Hepatocyte (in vitro differentiated cells): Measurements from ENCODE around the gene RASSF7. TPM values are rescaled to one million over a fixed set of nuclear protein-coding genes. Genes with fewer than 3 reads are reported as not detected.
A peak's percentile ranks its signal among the peaks of the same experiment; 100 is the strongest.

ENCODE experiments used
- DNase-seq: peaks from one replicate; pipeline ENCODE4 v3.0.0-alpha.2; 2016; ENCODE audit warnings: low spot score
- H2AFZ ChIP-seq: fragments of 200-600 bp; sonication (generic); 2 replicates; pipeline ENCODE4 v1.6.0; 2016; ENCODE audit warnings: antibody characterized with exemption, mild to moderate bottlenecking
- H3K27ac ChIP-seq: fragments of 200-600 bp; sonication (generic); 2 replicates; pipeline ENCODE4 v1.5.1; 2016; ENCODE audit warnings: mild to moderate bottlenecking
- H3K27me3 ChIP-seq: fragments of 200-600 bp; sonication (generic); 2 replicates; pipeline ENCODE4 v1.6.1; 2016
- H3K36me3 ChIP-seq: fragments of 200-600 bp; sonication (generic); replicated peaks from 2 replicates; pipeline ENCODE4 v1.5.1; 2016; ENCODE audit warnings: low read depth; ENCODE audit not compliant: insufficient read depth
- H3K4me1 ChIP-seq: fragments of 200-600 bp; sonication (generic); 2 replicates; pipeline ENCODE4 v1.5.1; 2016; ENCODE audit warnings: mild to moderate bottlenecking, moderate library complexity; ENCODE audit not compliant: insufficient read depth
- H3K4me2 ChIP-seq: fragments of 200-600 bp; sonication (generic); 2 replicates; pipeline ENCODE4 v1.6.0; 2016
- H3K4me3 ChIP-seq: fragments of 200-600 bp; sonication (generic); 2 replicates; pipeline ENCODE4 v1.5.1; 2016; ENCODE audit warnings: mild to moderate bottlenecking
- H3K79me2 ChIP-seq: fragments of 200-600 bp; sonication (generic); 2 replicates; pipeline ENCODE4 v1.6.0; 2017; ENCODE audit warnings: mild to moderate bottlenecking
- H3K9me2 ChIP-seq: fragments of 200-600 bp; sonication (generic); replicated peaks from 2 replicates; pipeline ENCODE4 v1.6.0; 2017; ENCODE audit warnings: mild to moderate bottlenecking; ENCODE audit not compliant: insufficient read depth
- H3K9me3 ChIP-seq: fragments of 200-600 bp; sonication (generic); 2 replicates; pipeline ENCODE4 v1.5.1; 2016; ENCODE audit warnings: low read depth, mild to moderate bottlenecking
- H4K20me1 ChIP-seq: fragments of 200-600 bp; sonication (generic); 2 replicates; pipeline ENCODE4 v1.6.0; 2016; ENCODE audit warnings: mild to moderate bottlenecking; ENCODE audit not compliant: insufficient read depth, poor library complexity, severe bottlenecking
- CTCF ChIP-seq: fragments of 200-600 bp; sonication (generic); IDR thresholded peaks from 2 replicates; pipeline ENCODE4 v1.5.1; 2016; ENCODE audit warnings: antibody characterized with exemption, mild to moderate bottlenecking; ENCODE audit not compliant: poor library complexity
- EZH2 ChIP-seq: fragments of 200-600 bp; sonication (generic); IDR thresholded peaks from 2 replicates; pipeline ENCODE4 v1.6.1; 2016; ENCODE audit warnings: antibody characterized with exemption, mild to moderate bottlenecking, borderline replicate concordance
- EZH2phosphoT487 ChIP-seq: fragments of 200-600 bp; sonication (generic); IDR thresholded peaks from one replicate; pipeline ENCODE4 v1.6.1; 2018; ENCODE audit warnings: antibody characterized with exemption, mild to moderate bottlenecking, low read depth, moderate library complexity; ENCODE audit not compliant: unreplicated experiment, severe bottlenecking
- WGBS: methylation state at CpG from one replicate; pipeline ENCODE4 v1.1.6; 2016; ENCODE audit warnings: low lambda C conversion rate; ENCODE audit errors: missing lambda C conversion rate; 5-methylcytosine and 5-hydroxymethylcytosine counted together
- polyA plus RNA-seq: library from polyadenylated mRNA; unstranded; fragments of >200 nt; fragmentation: Nextera tagmentation; extraction: Ambion mirVana; gene quantifications from 2 replicates; pipeline ENCODE4 v1.2.1, GENCODE V29; 2016
- total RNA-seq: library from RNA; depleted of rRNA; stranded (reverse); fragments of >200 nt; gene quantifications from 2 replicates; pipeline ENCODE4 v1.2.3, GENCODE V29; 2014

Gene RASSF7
- total and polyA plus RNA-seq, 2 experiments from 2014 or later: 75.8 to 104 TPM

GRCh38 chr11:520428-521176 is 40.2 kb upstream of the RASSF7 start:
- no peak for DNase-seq
- Histone ChIP-seq H4K20me1 (no peaks in the 10 kb centered on the region), H3K4me3 (no peak overlapping the region), H2AFZ (no peak overlapping the region), H3K27me3 (no peaks in the 10 kb centered on the region), H3K9me2 (no peaks in the 10 kb centered on the region), H3K79me2 (no peaks in the 10 kb centered on the region), H3K9me3 (no peaks in the 10 kb centered on the region), H3K36me3 (no peaks in the 10 kb centered on the region), H3K27ac (no peak overlapping the region), H3K4me1 (no peaks in the 10 kb centered on the region), H3K4me2 (no peak overlapping the region)
- TF ChIP-seq EZH2phosphoT487 (no peak), EZH2 (no peak), CTCF (no peak)
- 96% methylated on average over 39 of the region's 39 CpGs for WGBS

- TF ChIP-seq EZH2phosphoT487 (no peak), CTCF (no peak), EZH2 (no peak)
- Histone ChIP-seq H3K4me3 (no peak overlapping the region), H2AFZ (no peak overlapping the region), H4K20me1 (no peaks in the 10 kb centered on the region), H3K27me3 (no peaks in the 10 kb centered on the region), H3K9me3 (no peaks in the 10 kb centered on the region), H3K27ac (no peak overlapping the region), H3K36me3 (no peaks in the 10 kb centered on the region), H3K79me2 (no peaks in the 10 kb centered on the region), H3K4me1 (no peaks in the 10 kb centered on the region), H3K9me2 (no peaks in the 10 kb centered on the region), H3K4me2 (no peak overlapping the region)
- DNase-seq: no peak
- 95% methylated on average over 10 of the region's 10 CpGs for WGBS
These were observed 39.5 kb upstream of the RASSF7 start for GRCh38 chr11:521177-521688.

- Histone ChIP-seq H3K36me3 (no peaks in the 10 kb centered on the region), H4K20me1 (no peaks in the 10 kb centered on the region), H3K4me1 (no peaks in the 10 kb centered on the region), H3K4me2 (no peak overlapping the region), H3K4me3 (no peak overlapping the region), H3K27ac (no peak overlapping the region), H3K9me2 (no peaks in the 10 kb centered on the region), H3K9me3 (no peaks in the 10 kb centered on the region), H3K79me2 (no peaks in the 10 kb centered on the region), H3K27me3 (no peaks in the 10 kb centered on the region), H2AFZ (no peak overlapping the region)
- DNase-seq: peak; percentile 2
- TF ChIP-seq EZH2phosphoT487 (no peak), EZH2 (no peak), CTCF (no peak)
- WGBS: 80% methylated on average over 16 of the region's 17 CpGs
These were observed 34.6 kb upstream of the RASSF7 start for GRCh38 chr11:526192-526591.
